ENCODE data around the gene MARCHF3.
"Not testable (repeated sequence)": the region's sequence is repeated elsewhere in the genome, so short reads cannot be mapped to it uniquely, and the experiment has no call there.

Gene MARCHF3

DNA sequence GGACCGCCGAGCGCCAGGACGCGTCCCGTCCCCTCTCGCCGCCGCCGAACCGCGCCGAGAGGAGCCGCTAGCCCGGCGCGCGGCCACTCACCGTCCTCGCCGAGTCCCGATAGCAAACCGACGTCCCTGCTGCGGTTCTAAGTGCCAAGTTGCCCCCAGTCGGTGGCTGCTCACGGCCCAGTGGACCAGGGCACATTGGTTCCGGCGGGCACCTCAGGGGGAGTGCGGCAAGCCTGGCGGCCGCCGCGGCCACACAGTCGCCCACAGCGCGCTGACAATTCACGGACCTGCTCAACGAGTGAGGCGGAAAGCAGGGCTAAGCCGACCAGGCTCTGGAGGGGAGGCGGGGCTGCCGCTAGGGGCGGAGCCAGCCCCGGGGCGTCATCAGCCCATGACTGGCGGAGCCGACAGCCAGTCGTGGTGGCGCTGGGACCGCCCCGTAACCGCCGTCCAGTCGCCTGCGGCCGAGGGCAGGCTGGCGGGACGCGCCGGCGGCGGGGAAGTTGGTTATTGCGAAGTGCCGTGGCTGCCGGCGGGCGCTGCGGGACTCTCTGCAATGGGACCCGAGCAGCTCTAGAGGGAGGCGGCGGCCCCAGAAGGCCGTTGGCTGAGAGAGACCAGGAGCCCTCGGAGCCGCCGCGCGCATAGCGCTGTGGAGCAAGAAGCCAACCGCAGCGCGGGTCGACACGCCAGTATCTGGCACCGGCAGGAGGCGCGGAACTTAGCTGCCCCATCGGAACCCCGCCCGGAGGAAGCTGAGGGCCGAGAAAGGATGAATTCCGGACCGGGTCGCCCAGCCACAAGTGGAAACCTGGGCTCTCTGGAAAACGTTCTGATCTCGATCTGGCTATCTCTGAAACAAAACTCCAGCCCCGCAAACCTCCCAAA is at the start of gene MARCHF3:
TSS of gene MARCHF3 (minus strand) at position 300 of the 888 bp plus-strand sequence. CDS start 112,387 bp downstream, outside the sequence.
- peak; percentile 96 for DNase-seq (ENCODE audit: low read depth)

GRCh38 chr5:127079994-127080491 is 49.7 kb upstream of the MARCHF3 start:
- no peak for DNase-seq (ENCODE audit: low read depth)

- no peak for DNase-seq (ENCODE audit: low read depth)
Observed at GRCh38 chr5:127077366-127077765, 47.0 kb upstream of the MARCHF3 start.

DNA sequence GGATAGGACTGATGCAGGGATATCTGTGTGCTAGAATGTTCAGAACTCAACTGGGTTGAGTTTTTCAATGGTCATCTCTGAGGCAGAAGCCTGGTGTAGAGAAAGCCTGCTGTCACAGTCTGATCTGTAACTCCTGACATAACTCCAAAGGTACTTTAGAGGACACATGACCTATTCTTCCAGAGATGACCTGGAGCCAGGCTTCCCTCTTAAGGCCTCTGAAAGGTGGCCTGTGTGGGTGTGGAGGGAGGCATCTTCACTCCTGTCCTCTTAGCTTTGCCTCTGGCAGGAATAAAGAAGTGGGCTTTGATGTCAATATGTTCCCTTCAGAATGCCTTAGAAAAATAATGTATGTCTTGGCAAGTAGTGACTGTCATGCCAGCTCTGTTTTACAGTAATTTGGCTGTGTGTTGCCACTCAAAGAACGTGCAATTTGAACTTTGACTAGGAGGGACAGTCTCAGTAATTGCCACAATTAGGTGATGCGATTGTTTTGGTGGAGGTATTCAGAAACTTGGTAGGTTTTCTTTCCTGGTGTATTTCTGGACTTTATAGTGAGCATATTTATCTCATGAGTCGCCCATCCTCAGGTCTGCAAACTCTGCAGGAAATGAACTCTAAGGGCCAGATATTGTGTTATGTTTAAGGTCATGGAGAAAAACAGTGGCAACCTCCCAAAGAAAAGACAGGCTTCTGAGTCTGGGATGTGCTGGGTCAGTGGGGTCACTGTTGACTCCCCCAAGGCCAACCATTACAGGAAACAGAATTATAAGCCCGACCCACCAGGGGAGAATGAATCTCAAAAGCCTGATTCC is 46.2 kb upstream of the MARCHF3 start:
- peak; percentile 62 for DNase-seq (ENCODE audit: low read depth)

DNA sequence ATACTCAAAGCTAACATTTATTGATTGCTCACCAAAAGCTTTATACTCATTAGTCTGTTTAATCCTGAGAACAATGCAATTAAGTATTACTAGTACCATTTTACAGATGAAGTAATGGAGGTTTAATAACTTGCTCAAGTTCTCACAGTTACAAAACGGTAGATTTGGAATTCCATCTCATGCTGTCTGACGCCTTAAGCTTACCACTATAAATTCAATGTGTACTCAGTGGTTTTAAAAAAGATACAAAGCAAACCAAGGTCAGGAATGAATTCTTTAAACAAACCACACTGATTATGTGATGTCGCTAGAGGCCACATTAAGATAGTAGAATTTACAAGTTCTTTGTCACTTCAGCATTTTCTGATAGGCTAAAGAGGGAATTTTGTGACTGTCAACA is 44.1 kb upstream of the MARCHF3 start:
- DNase-seq (ENCODE audit: low read depth), result no peak

DNA sequence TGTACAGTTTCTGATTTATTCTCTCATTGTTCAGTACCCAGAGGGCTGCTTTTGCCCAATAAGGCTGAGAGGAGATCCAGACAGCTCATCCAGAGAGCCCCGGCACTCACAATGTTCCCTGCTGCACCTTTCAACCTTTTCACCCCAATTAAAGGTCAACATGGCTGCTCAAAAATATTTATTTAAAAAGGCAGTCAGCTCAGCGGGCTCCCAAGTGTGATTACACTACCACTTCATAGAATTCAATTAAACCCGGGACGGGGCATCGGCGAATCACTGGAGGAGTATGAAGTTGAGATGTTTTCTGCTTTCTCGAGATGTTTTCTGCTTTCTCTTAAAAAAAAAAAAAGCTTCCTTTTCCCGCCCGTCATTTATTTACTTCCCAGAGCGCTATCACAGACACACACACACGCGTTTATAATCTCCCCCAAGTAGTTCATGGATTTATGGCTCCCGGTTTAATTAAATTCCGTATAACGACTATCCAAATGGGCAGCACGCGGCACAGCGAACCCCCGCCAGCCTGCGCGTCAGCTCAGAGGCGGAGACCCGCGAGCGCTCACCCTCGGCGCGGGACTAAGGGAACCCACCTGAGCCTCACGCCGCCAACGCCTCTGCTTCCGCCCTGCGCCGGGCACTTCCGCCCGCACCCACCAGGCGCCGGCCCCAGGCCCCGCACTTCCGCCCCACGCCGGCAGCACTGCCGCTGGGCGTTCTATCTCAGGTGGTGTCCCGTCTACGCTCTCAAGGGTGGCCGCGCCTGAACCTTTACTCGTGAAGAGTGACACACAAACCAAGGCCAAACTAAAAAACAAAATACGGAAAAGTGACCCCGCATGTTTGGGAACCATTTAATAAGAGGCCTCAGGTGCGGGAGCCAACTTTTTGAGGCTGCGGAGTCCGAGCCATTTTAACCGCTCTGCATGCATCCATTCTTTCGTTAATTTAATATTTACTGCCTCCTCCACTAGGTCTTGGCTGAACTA is 42.8 kb upstream of the MARCHF3 start, which contains the start of gene C5orf63:
TSS of gene C5orf63 (minus strand) at position 642 of the 986 bp plus-strand sequence. CDS start 14,507 bp downstream, outside the sequence.
- DNase-seq (ENCODE audit: low read depth), result peak; percentile 70

DNA sequence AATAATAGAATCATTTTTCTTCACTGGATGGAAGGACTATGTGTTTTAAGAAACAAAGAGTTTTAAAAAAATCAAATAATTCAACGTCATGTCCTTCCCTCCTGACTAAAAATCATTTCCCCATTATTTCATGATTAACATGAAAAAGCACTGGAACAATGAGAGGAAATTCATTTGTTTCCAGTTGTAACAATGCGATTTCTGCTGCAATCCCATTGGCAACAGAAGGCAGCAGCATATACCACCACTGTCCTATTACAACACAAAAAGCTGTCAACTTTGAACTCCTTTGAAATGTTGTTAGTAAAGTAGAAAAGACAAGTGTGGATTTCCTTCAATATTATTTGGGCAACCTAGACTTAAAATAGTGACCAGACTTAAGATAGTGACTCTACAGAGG is 39.9 kb upstream of the MARCHF3 start:
- no peak for DNase-seq (ENCODE audit: low read depth)

GRCh38 chr5:127068493-127069214 is 38.3 kb upstream of the MARCHF3 start:
- no peak for DNase-seq (ENCODE audit: low read depth)

DNA sequence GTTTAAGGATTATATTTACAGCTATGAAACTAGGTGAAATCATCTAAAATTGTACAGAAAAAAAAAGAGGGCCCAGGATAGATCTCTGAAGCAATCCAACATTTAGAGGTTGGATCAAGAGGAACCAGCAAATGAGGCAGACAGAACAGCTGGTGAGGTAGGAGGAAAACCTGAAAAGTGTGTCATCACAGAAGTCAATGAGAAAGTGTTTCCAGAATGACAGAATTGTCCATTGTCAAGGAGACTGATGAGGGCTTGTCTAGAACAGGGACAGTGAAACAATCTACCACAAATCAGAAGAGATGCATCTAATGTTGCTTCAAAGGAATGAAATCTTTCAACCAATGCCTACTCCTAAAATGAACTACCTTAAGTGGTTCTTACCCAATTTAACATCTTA is 36.4 kb upstream of the MARCHF3 start:
- DNase-seq (ENCODE audit: low read depth), result no peak

GRCh38 chr5:127064253-127064840 is 34.0 kb upstream of the MARCHF3 start:
- no peak for DNase-seq (ENCODE audit: low read depth)

- DNase-seq (ENCODE audit: low read depth), result no peak
Observed at GRCh38 chr5:127063257-127063913, 33.0 kb upstream of the MARCHF3 start.

GRCh38 chr5:127061956-127062355 is 31.6 kb upstream of the MARCHF3 start:
- DNase-seq (ENCODE audit: low read depth), result no peak

- DNase-seq (ENCODE audit: low read depth), result no peak
Observed at GRCh38 chr5:127061537-127061936, 31.2 kb upstream of the MARCHF3 start.

- no peak for DNase-seq (ENCODE audit: low read depth)
Observed at GRCh38 chr5:127060470-127060985, 30.2 kb upstream of the MARCHF3 start.

DNA sequence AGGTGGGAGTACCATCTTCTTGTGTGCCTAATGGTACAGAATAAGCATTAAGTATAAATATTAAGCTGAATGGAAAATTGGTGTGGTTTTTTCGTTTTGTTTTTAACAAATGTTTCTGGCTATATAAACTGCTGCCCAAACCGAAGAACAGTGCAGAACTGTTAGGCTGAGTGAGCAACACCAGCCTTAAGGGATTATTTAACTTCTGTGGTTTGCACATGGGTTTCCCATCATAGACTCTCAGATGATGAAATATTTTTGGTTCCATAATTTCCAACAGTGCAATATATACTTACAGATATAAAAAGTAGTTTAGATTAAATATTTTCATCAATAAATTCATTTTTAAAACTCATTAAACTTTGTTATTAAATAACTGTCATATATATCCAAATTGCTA is 26.5 kb upstream of the MARCHF3 start:
- DNase-seq (ENCODE audit: low read depth), result no peak

GRCh38 chr5:127055880-127056653 is 25.7 kb upstream of the MARCHF3 start:
- no peak for DNase-seq (ENCODE audit: low read depth)

DNA sequence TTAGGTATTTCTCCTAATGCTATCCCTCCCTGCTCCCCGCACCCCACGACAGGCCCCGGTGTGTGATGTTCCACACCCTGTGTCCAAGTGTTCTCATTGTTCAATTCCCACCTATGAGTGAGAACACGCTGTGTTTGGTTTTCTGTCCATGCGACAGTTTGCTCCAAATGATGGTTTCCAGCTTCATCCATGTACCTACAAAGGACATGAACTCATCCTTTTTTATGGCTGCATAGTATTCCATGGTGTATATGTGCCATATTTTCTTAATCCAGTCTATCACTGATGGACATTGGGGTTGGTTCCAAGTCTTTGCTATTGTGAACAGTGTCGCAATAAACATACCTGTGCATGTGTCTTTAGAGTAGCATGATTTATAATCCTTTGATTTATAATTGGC is 23.2 kb upstream of the MARCHF3 start:
- not testable (repeated sequence) for DNase-seq (ENCODE audit: low read depth)

GRCh38 chr5:127053049-127053448 is 22.7 kb upstream of the MARCHF3 start:
- no peak for DNase-seq (ENCODE audit: low read depth)

DNA sequence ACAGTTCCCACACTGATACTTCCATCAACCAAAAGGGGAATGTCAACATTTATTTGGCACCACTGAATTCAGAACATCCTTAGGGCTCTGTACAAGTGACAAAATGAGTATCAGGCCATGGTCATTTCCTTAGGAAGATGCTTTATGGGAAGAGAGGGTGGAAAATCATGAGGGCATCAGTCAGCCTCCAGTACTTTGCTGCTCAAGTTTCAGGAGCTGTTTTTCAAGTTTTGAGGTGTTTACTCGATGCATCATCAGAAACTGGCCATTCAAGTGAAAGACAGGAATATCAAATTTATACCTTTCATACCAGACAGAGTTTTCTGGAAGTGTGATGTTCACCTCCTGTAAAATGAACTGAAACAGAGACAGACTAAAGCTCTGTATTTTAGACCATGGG is 21.2 kb upstream of the MARCHF3 start:
- no peak for DNase-seq (ENCODE audit: low read depth)
